Endometrial microvascular endothelial cells (primary cell): ENCODE measurements around the gene SLC36A3. TPM values are rescaled to one million over a fixed set of nuclear protein-coding genes. Genes with fewer than 3 reads are reported as not detected.

ENCODE experiments used
- total RNA-seq: library from RNA; depleted of rRNA; stranded (reverse); fragments of >200 nt; gene quantifications from one replicate; pipeline ENCODE4 v1.2.3, GENCODE V29; 2015; ENCODE audit errors: inconsistent ontology term

SLC36A3 gene
- total RNA-seq, 1 donor from 2014 or later = not detected

Other genes with a start within 250 kb of the SLC36A3 start
- gene TNIP1, start 222.7 kb downstream of the SLC36A3 start, total RNA-seq = 71.0 TPM
- 311 TPM for gene ANXA6, start 146.0 kb downstream of the SLC36A3 start, total RNA-seq
- gene CCDC69, start 79.7 kb downstream of the SLC36A3 start, total RNA-seq = 28.3 TPM
- gene GM2A, start 50.6 kb downstream of the SLC36A3 start, total RNA-seq = 36.6 TPM
- not detected for gene SLC36A2, start 43.8 kb upstream of the SLC36A3 start, total RNA-seq
- 5.6 TPM for gene SLC36A1, start 143.8 kb upstream of the SLC36A3 start, total RNA-seq